Measurements from ENCODE around the gene ZBTB8OS. TPM values are rescaled to one million over a fixed set of nuclear protein-coding genes. Genes with fewer than 3 reads are reported as not detected.

The ZBTB8OS gene
- total RNA-seq, 1 experiment from 2014 or later, result 60.5 TPM

GRCh38 chr1:32609180-32609579 lies 41.2 kb downstream of the ZBTB8OS start:
- TF ChIP-seq NR3C1 (CRISPR knock-in tag; conservative IDR thresholded peaks at IDR 0.05; ENCODE audit: low read depth) (no peak), FOXP1 (CRISPR knock-in tag; IDR thresholded peaks at IDR 0.05; ENCODE audit: borderline replicate concordance) (no peak), CREM (CRISPR knock-in tag; IDR thresholded peaks at IDR 0.05) (no peak), E2F4 (CRISPR knock-in tag; IDR thresholded peaks at IDR 0.05; ENCODE audit: borderline replicate concordance, low read depth) (no peak), RORB (CRISPR knock-in tag; IDR thresholded peaks at IDR 0.05) (no peak), ZMAT4 (CRISPR knock-in tag; IDR thresholded peaks at IDR 0.05) (no peak), ZNF512 (CRISPR knock-in tag; IDR thresholded peaks at IDR 0.05; ENCODE audit: borderline replicate concordance) (no peak), MYBL2 (CRISPR knock-in tag; IDR thresholded peaks at IDR 0.05) (no peak), E2F5 (CRISPR knock-in tag; IDR thresholded peaks at IDR 0.05) (no peak), TEAD1 (CRISPR knock-in tag; IDR thresholded peaks at IDR 0.05) (no peak), GRHL2 (CRISPR knock-in tag; IDR thresholded peaks at IDR 0.05; ENCODE audit: insufficient replicate concordance, severe bottlenecking) (no peak), ZNF671 (CRISPR knock-in tag; IDR thresholded peaks at IDR 0.05) (no peak), NFATC4 (CRISPR knock-in tag; IDR thresholded peaks at IDR 0.05) (no peak), E2F1 (CRISPR knock-in tag; IDR thresholded peaks at IDR 0.05) (no peak), ERG (CRISPR knock-in tag; IDR thresholded peaks at IDR 0.05) (no peak), KAT7 (CRISPR knock-in tag; IDR thresholded peaks at IDR 0.05; ENCODE audit: borderline replicate concordance) (no peak), ZNF425 (CRISPR knock-in tag; conservative IDR thresholded peaks at IDR 0.05) (no peak), ZBTB43 (CRISPR knock-in tag; IDR thresholded peaks at IDR 0.05) (no peak), ZSCAN18 (CRISPR knock-in tag; IDR thresholded peaks at IDR 0.05) (no peak)
- Mint-ChIP-seq H3K27ac (no peak overlapping the region), H3K27me3 (ENCODE audit: low read depth) (no peaks in the 10 kb centered on the region), H3K4me3 (no peak overlapping the region), H3K36me3 (no peaks in the 10 kb centered on the region), H3K4me1 (peaks cover 5% of the 10 kb centered on the region), H3K9me3 (no peaks in the 10 kb centered on the region)
- CTCF ChIA-PET, result interaction anchor here (1.1 kb wide), 1 partner anchor 89 kb away, joined by 3 read pairs; no protein-coding TSS in a partner anchor
- no peak for ATAC-seq
- no peak for DNase-seq (ENCODE audit: low spot score)
- POLR2A ChIA-PET, result no interaction called here
